CD14-positive monocyte (primary cell): Measurements from ENCODE around the gene TPTE. TPM values are rescaled to one million over a fixed set of nuclear protein-coding genes. Genes with fewer than 3 reads are reported as not detected.
"Not testable (repeated sequence)": the region's sequence is repeated elsewhere in the genome, so short reads cannot be mapped to it uniquely, and the experiment has no call there.

ENCODE experiments used
- DNase-seq, 3 donors: peaks; one replicate each; pipeline ENCODE4 v3.0.0-alpha.2; 2011 to 2022
- H2AFZ ChIP-seq: 2 replicates; pipeline ENCODE4 v1.6.0; 2012; ENCODE audit warnings: mild to moderate bottlenecking, low read depth, low read length, inconsistent platforms; ENCODE audit not compliant: insufficient read depth, poor library complexity, severe bottlenecking
- H3K27ac ChIP-seq, 2 donors: 1 replicate in 1 of 2; 2 replicates in 1 of 2; pipeline ENCODE4 v1.5.1; 2012 to 2013; ENCODE audit warnings: low read length in 2 of 2, control low read depth in 1 of 2, inconsistent platforms in 1 of 2, low read depth in 1 of 2, mild to moderate bottlenecking in 1 of 2
- H3K27me3 ChIP-seq, 2 donors: one replicate each; pipeline versions ENCODE4 v1.6.0 to v1.6.1; 2011 to 2013; ENCODE audit warnings: low read length in 2 of 2; ENCODE audit not compliant: control insufficient read depth in 2 of 2, insufficient read depth in 2 of 2
- H3K36me3 ChIP-seq, 2 donors: replicated peaks in 1 of 2; 1 replicate in 1 of 2; 2 replicates in 1 of 2; pipeline versions ENCODE4 v1.5.1 to v1.6.1; 2012 to 2013; ENCODE audit warnings: low read length in 2 of 2, control low read depth in 1 of 2, inconsistent platforms in 1 of 2, mild to moderate bottlenecking in 1 of 2; ENCODE audit not compliant: insufficient read depth in 2 of 2, control insufficient read depth in 1 of 2
- H3K4me1 ChIP-seq, 2 donors: 1 replicate in 1 of 2; 2 replicates in 1 of 2; pipeline versions ENCODE4 v1.5.1 to v1.6.1; 2012 to 2013; ENCODE audit warnings: low read length in 2 of 2, control low read depth in 1 of 2, inconsistent platforms in 1 of 2, mild to moderate bottlenecking in 1 of 2, moderate library complexity in 1 of 2; ENCODE audit not compliant: insufficient read depth in 2 of 2, control insufficient read depth in 1 of 2
- H3K4me2 ChIP-seq: replicated peaks from 2 replicates; pipeline ENCODE3; 2012; ENCODE audit warnings: low read length, moderate library complexity, mild to moderate bottlenecking; ENCODE audit not compliant: poor library complexity, severe bottlenecking; ENCODE audit errors: extremely low read depth
- H3K4me3 ChIP-seq, 3 experiments: fragments of 200-600 bp in 1 of 3; sonication (generic) in 1 of 3; replicated peaks in 1 of 3; 1 replicate in 2 of 3; 2 replicates in 1 of 3; pipeline ENCODE4 v1.5.1; 2011 to 2013; ENCODE audit warnings: low read length in 3 of 3, mild to moderate bottlenecking in 3 of 3, control low read depth in 2 of 3, low read depth in 2 of 3, inconsistent platforms in 1 of 3, moderate library complexity in 1 of 3
- H3K79me2 ChIP-seq: 2 replicates; pipeline ENCODE4 v1.6.0; 2012; ENCODE audit warnings: mild to moderate bottlenecking, control low read depth, inconsistent platforms, low read length, moderate library complexity; ENCODE audit not compliant: insufficient read depth
- H3K9ac ChIP-seq: 2 replicates; pipeline ENCODE4 v1.6.0; 2017; ENCODE audit warnings: low read length, mild to moderate bottlenecking; ENCODE audit not compliant: insufficient read depth, poor library complexity, severe bottlenecking
- H3K9me3 ChIP-seq, 2 donors: replicated peaks in 1 of 2; 1 replicate in 1 of 2; 2 replicates in 1 of 2; pipeline versions ENCODE4 v1.5.1 to v1.6.1; 2012 to 2013; ENCODE audit warnings: low read length in 2 of 2, control low read depth in 1 of 2; ENCODE audit not compliant: control insufficient read depth in 1 of 2, insufficient read depth in 1 of 2
- H4K20me1 ChIP-seq: 2 replicates; pipeline ENCODE4 v1.6.0; 2012; ENCODE audit warnings: mild to moderate bottlenecking, low read length, control low read depth, moderate library complexity; ENCODE audit not compliant: insufficient read depth
- H3K27ac Mint-ChIP-seq, 7 donors: one replicate each; pipeline ENCODE4 v1.8.0; 2020; ENCODE audit warnings: mild to moderate bottlenecking in 7 of 7, mixed read lengths in 7 of 7, moderate library complexity in 6 of 7, inconsistent platforms in 2 of 7
- H3K27me3 Mint-ChIP-seq, 3 donors: one replicate each; pipeline ENCODE4 v1.8.0; 2021 to 2022; ENCODE audit warnings: low read depth in 3 of 3, mild to moderate bottlenecking in 3 of 3, mixed read lengths in 3 of 3, moderate library complexity in 3 of 3, inconsistent platforms in 1 of 3
- H3K36me3 Mint-ChIP-seq, 2 donors: one replicate each; pipeline ENCODE4 v1.8.0; 2020; ENCODE audit warnings: mixed read lengths in 2 of 2, inconsistent platforms in 1 of 2, mild to moderate bottlenecking in 1 of 2
- H3K4me1 Mint-ChIP-seq: one replicate; pipeline ENCODE4 v1.8.0; 2020; ENCODE audit warnings: mild to moderate bottlenecking, mixed read lengths
- H3K4me3 Mint-ChIP-seq, 2 donors: one replicate each; pipeline ENCODE4 v1.8.0; 2020; ENCODE audit warnings: mild to moderate bottlenecking in 2 of 2, mixed read lengths in 2 of 2, moderate library complexity in 1 of 2
- H3K9me3 Mint-ChIP-seq, 7 donors: one replicate each; pipeline ENCODE4 v1.8.0; 2020 to 2022; ENCODE audit warnings: mixed read lengths in 7 of 7, mild to moderate bottlenecking in 6 of 7, moderate library complexity in 6 of 7, inconsistent platforms in 2 of 7
- CTCF ChIP-seq: fragments of 200-600 bp; IDR thresholded peaks from one replicate; pipeline ENCODE4 v1.8.0; 2022; ENCODE audit warnings: antibody characterized with exemption, mild to moderate bottlenecking
- WGBS: methylation state at CpG from one replicate; pipeline ENCODE4 v1.1.5; 2013; ENCODE audit warnings: missing lambda C conversion rate; ENCODE audit not compliant: insufficient coverage; 5-methylcytosine and 5-hydroxymethylcytosine counted together
- intact Hi-C, 2 donors: fragments of 100-400 bp; cut with micrococcal nuclease; formaldehyde crosslinking; loops; one replicate each; pipeline versions ENCODE4 v1.15.0 to v1.15.1; 2023
- polyA plus RNA-seq, 3 donors: library from polyadenylated mRNA; depleted of rRNA in 1 of 3; unstranded in 2 of 3; stranded (reverse) in 1 of 3; fragments of 300-500 nt in 2 of 3; fragments of >200 nt in 1 of 3; fragmentation: Illumina TruSeq in 2 of 3; gene quantifications; 1 replicate in 2 of 3; 2 replicates in 1 of 3; pipeline ENCODE4 v1.2.3, GENCODE V29; 2012 to 2021

Gene TPTE
- polyA plus RNA-seq, 3 donors = not detected

GRCh38 chr21:10517904-10518303 is 3.5 kb upstream of the TPTE start:
- H3K9me3 Mint-ChIP-seq = peaks cover 22 to 61% (median 41%) of the 10 kb centered on the region in 7 donors
- H3K36me3 Mint-ChIP-seq, H3K36me3 ChIP-seq, intact Hi-C loops, H3K27ac Mint-ChIP-seq, H3K4me3 ChIP-seq, H3K4me3 Mint-ChIP-seq, H3K27me3 Mint-ChIP-seq, H3K4me2 ChIP-seq, H3K79me2 ChIP-seq, H3K27ac ChIP-seq, H2AFZ ChIP-seq, H3K27me3 ChIP-seq, DNase-seq, H4K20me1 ChIP-seq, H3K4me1 Mint-ChIP-seq, H3K9ac ChIP-seq, H3K4me1 ChIP-seq: not testable (repeated sequence)
- 79% methylated on average over 8 of the region's 10 CpGs for WGBS
- peaks cover 47 to 54% of the 10 kb centered on the region in 2 donors for H3K9me3 ChIP-seq

GRCh38 chr21:10521835-10522500 is 585 bp downstream of the TPTE start:
- H4K20me1 ChIP-seq, DNase-seq, H3K79me2 ChIP-seq, H3K4me1 ChIP-seq, H3K4me2 ChIP-seq, H3K4me3 ChIP-seq, H3K27ac ChIP-seq, H3K36me3 Mint-ChIP-seq, H3K4me3 Mint-ChIP-seq, H3K27me3 ChIP-seq, H3K27ac Mint-ChIP-seq, H2AFZ ChIP-seq, H3K9ac ChIP-seq, H3K27me3 Mint-ChIP-seq, intact Hi-C loops, H3K36me3 ChIP-seq, H3K4me1 Mint-ChIP-seq: not testable (repeated sequence)
- peaks cover 55 to 65% of the 10 kb centered on the region in 2 donors for H3K9me3 ChIP-seq
- 63% methylated on average over 66 of the region's 75 CpGs for WGBS
- peaks cover 15 to 60% (median 43%) of the 10 kb centered on the region in 7 donors for H3K9me3 Mint-ChIP-seq

DNA sequence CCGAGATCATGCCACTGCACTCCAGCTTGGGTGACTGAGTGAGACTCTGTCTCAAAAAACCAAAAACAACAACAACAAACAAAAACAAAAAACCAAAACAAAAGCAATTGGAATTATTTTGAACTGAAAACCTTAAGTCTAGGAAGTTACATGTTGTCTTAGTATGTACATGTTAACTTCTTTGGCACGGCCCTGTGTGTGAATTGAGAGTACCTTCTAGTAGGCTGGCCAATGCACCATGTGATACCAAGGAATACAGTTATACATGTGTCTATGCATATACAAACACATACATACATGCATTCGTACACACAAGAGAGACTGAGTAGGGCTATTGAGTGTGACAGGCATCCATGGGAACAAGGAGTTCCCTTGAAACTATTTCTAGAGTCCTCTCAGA is 18.6 kb downstream of the TPTE start:
- Histone ChIP-seq H3K9ac (no peak overlapping the region), H3K36me3 (no peaks in the 10 kb centered on the region), H3K9me3 (peaks cover 32 to 77% of the 10 kb centered on the region in 2 donors), H3K4me2 (no peak overlapping the region), H2AFZ (no peak overlapping the region), H3K27me3 (no peaks in the 10 kb centered on the region), H3K4me1 (no peaks in the 10 kb centered on the region), H4K20me1 (no peaks in the 10 kb centered on the region), H3K4me3 (no peak overlapping the region), H3K79me2 (no peaks in the 10 kb centered on the region), H3K27ac (no peak overlapping the region)
- Mint-ChIP-seq H3K27ac (no peak overlapping the region), H3K36me3 (no peaks in the 10 kb centered on the region), H3K4me1 (no peaks in the 10 kb centered on the region), H3K4me3 (no peak overlapping the region), H3K27me3 (no peaks in the 10 kb centered on the region), H3K9me3 (peaks cover 0 to 19% (median 6%) of the 10 kb centered on the region in 7 donors)
- WGBS = no CpG with 5 or more reads among the region's 3 CpGs
- TF ChIP-seq CTCF = no peak
- intact Hi-C loops = no loop called here
- DNase-seq = no peak

DNA sequence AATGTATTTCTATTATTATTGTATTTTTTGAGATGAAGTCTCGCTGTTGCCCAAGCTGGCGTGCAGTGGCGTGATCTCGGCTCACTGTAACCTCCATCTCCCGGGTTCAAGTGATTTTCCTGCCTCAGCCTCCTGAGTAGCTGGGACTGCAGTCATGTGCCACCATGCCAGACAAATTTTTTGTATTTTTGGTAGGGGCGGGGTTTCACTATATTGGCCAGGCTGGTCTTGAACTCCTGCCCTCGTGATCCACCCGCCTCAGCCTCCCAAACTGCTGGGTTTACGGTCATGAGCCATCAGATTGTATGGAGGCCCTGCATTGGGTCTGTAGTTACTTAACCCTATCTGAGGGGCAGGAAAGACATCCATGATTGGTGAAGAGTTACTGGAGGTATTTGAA is 23.0 kb downstream of the TPTE start:
- H3K27ac Mint-ChIP-seq, H3K4me3 ChIP-seq, H3K27ac ChIP-seq, H4K20me1 ChIP-seq, H3K4me1 ChIP-seq, H3K79me2 ChIP-seq, H3K36me3 ChIP-seq, H3K36me3 Mint-ChIP-seq, H2AFZ ChIP-seq, H3K27me3 Mint-ChIP-seq, H3K4me1 Mint-ChIP-seq, H3K4me2 ChIP-seq, DNase-seq, H3K9ac ChIP-seq, H3K27me3 ChIP-seq, intact Hi-C loops, H3K4me3 Mint-ChIP-seq: not testable (repeated sequence)
- peaks cover 15 to 31% (median 22%) of the 10 kb centered on the region in 7 donors for H3K9me3 Mint-ChIP-seq
- H3K9me3 ChIP-seq = peaks cover 42 to 82% of the 10 kb centered on the region in 2 donors
- 93% methylated on average over 9 of the region's 9 CpGs for WGBS
